GM12892 (cell line): ENCODE results near the gene TNFSF13.
A peak's percentile ranks its signal among the peaks of the same experiment; 100 is the strongest.

Experiments
- DNase-seq: peaks from one replicate; pipeline ENCODE4 v3.0.0; 2011; ENCODE audit not compliant: insufficient read length
- FAIRE-seq: peaks from 2 replicates; lab custom pipeline; 2011; peaks lifted over from hg19 to GRCh38; lab: Jason Lieb, UNC
- POLR2A ChIP-seq: IDR thresholded peaks from 2 replicates; pipeline ENCODE4 v1.6.1; 2011; ENCODE audit warnings: low read depth, low read length, control low read depth
- POLR2AphosphoS5 ChIP-seq: IDR thresholded peaks from 2 replicates; pipeline ENCODE4 v1.6.1; 2011; ENCODE audit warnings: low read depth, low read length, control low read depth
- TAF1 ChIP-seq: IDR thresholded peaks from 2 replicates; pipeline ENCODE4 v1.6.1; 2011; ENCODE audit warnings: low read depth, mild to moderate bottlenecking, control low read depth, low read length, borderline replicate concordance

TNFSF13 gene

GRCh38 chr17:7538050-7538449 lies 20.5 kb upstream of the TNFSF13 start:
- DNase-seq (no peak), FAIRE-seq (no peak)
- TF ChIP-seq POLR2AphosphoS5: no peak
- no peak for TF ChIP-seq POLR2A
- no peak for TF ChIP-seq TAF1

- no peak for TF ChIP-seq POLR2A
- no peak for TF ChIP-seq TAF1
- no peak for TF ChIP-seq POLR2AphosphoS5
- FAIRE-seq: no peak
- DNase-seq: no peak
Measured at GRCh38 chr17:7538891-7539545, 19.5 kb upstream of the TNFSF13 start.

DNA sequence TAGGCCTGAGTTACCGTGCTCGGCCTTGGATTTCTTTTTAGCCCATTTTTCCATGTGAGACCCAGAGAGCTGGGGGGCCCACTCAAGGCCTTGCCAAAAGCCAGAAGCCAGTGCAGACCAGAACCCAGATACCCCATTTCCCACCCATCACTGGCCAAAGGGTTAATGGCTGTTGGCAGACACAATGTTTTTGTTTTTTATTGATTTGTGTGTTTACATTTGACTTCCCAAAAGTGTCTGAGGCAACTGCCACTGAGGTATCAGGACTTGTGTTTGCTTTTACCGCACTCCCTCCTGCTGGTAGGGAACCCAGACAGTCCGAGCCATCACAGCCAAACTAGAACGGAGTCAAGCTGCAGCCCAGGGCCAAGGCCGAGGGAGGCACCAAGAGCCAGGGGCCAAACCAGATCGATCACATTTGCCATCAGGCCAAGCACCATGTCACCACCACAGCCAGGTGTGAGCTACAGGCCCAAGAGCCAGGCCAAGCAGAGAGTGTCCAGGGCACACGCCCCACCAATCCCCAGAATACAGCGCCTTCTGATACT lies 17.4 kb upstream of the TNFSF13 start:
- TF ChIP-seq POLR2AphosphoS5 (no peak), POLR2A (no peak), TAF1 (no peak)
- FAIRE-seq (no peak), DNase-seq (no peak)

DNA sequence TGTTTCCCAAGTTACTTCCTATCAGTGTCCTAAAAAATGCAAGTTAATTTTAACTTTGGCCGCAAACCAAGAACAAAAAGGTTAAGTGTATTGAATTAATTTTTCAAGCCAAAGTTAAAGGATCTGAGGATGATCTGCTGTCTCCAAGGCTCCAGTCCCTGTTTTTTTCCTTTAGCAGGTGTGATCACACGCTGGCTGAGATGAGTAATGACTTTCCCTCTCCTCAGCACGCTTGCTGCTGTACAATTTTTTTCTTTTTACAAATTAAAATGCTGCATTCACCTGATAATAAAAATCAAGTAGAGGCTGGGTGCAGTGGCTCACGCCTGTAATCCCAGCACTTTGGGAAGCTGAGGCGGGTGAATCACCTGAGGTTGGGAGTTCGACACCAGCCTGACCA lies 13.6 kb upstream of the TNFSF13 start:
- no peak for FAIRE-seq

GRCh38 chr17:7548585-7549400 lies 9.8 kb upstream of the TNFSF13 start, which contains the start of gene TNFSF12:
Gene TNFSF12 (plus strand): TSS chr17:7549058. CDS start chr17:7549154, 96 bp downstream.
- TF ChIP-seq POLR2AphosphoS5 (no peak), TAF1 (no peak), POLR2A (no peak; the same call in 1 of the 2 replicates)
- FAIRE-seq (peak; percentile 21), DNase-seq (peak; percentile 59)

More for the DNA sequence above, 13.6 kb upstream of the TNFSF13 start:
- no peak for DNase-seq
- TF ChIP-seq TAF1: no peak
- TF ChIP-seq POLR2A: no peak
- no peak for TF ChIP-seq POLR2AphosphoS5

- no peak for TF ChIP-seq POLR2AphosphoS5
- FAIRE-seq: peak; percentile 33
- DNase-seq: no peak
Measured at GRCh38 chr17:7549401-7550055, 9.0 kb upstream of the TNFSF13 start.

- TF ChIP-seq POLR2AphosphoS5 (no peak), POLR2A (no peak), TAF1 (no peak)
- no peak for DNase-seq
- no peak for FAIRE-seq
Measured at GRCh38 chr17:7550344-7550743, 8.2 kb upstream of the TNFSF13 start.

DNA sequence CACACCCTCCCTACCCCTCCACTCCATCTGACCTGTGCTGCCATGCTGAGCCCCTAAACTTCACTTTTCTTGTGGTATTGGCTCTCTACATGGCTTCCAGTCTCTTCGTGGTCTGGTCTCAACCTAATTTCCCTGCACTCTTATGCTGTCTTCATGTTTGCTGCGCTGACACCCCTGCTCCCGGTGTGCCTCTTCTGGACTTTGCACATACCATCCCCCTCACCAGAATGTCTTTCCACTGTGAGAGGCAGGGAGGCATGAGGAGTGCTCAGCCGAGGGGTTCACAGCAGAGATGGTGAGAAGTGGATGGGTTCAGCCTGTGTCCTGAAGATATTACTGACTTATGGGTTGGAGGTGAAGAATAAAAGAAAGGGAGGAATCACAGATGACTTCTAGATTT lies 7.2 kb upstream of the TNFSF13 start:
- TF ChIP-seq TAF1: no peak
- no peak for TF ChIP-seq POLR2A
- no peak for TF ChIP-seq POLR2AphosphoS5
- no peak for FAIRE-seq
- no peak for DNase-seq

- TF ChIP-seq POLR2A (no peak), POLR2AphosphoS5 (no peak)
- FAIRE-seq: peak; percentile 95
- DNase-seq: peak; percentile 49
Measured at GRCh38 chr17:7552621-7553051, 5.9 kb upstream of the TNFSF13 start.

GRCh38 chr17:7553356-7553755 lies 5.2 kb upstream of the TNFSF13 start:
- DNase-seq: no peak
- FAIRE-seq: peak; percentile 38
- TF ChIP-seq TAF1 (no peak), POLR2AphosphoS5 (no peak), POLR2A (no peak)

- no peak for FAIRE-seq
- no peak for DNase-seq
- TF ChIP-seq TAF1 (no peak), POLR2AphosphoS5 (no peak)
Measured at GRCh38 chr17:7555320-7555948, 3.1 kb upstream of the TNFSF13 start.

DNA sequence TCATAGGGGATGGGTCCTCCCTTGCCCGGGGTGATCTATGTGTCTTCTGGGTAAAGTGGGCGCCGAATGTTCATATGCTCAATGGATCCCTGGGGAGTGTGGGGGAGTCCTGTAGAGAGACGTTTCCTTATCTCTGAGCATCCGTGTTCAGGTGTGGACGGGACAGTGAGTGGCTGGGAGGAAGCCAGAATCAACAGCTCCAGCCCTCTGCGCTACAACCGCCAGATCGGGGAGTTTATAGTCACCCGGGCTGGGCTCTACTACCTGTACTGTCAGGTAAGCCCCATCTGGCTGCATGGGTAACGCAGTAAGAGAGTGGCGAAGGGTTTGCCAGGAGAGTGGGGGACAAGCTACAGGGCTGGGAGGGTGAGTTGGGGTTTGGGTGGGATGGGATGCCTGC lies 1.9 kb upstream of the TNFSF13 start:
- TF ChIP-seq POLR2AphosphoS5 (no peak), TAF1 (no peak), POLR2A (no peak)
- no peak for FAIRE-seq
- no peak for DNase-seq
